GM20431 (cell line): ENCODE data around the gene WDR45B.

ENCODE experiments used
- in situ Hi-C: fragments of 300-500 bp; cut with MseI, MboI; formaldehyde crosslinking; loops from one replicate; pipeline ENCODE4 v1.15.0; 2020; ENCODE audit warnings: low sequenced_read_pairs; ENCODE audit not compliant: unreplicated experiment

The WDR45B gene

GRCh38 chr17:82605939-82606600, 42.2 kb downstream of the WDR45B start:
- in situ Hi-C loops = no loop called here

- in situ Hi-C loops = no loop called here
Observed at GRCh38 chr17:82604532-82604931, 43.7 kb downstream of the WDR45B start.

- in situ Hi-C loops = no loop called here
Observed at GRCh38 chr17:82603981-82604448, 44.2 kb downstream of the WDR45B start.

- in situ Hi-C loops = no loop called here
Observed at GRCh38 chr17:82602986-82603710, 45.1 kb downstream of the WDR45B start.

GRCh38 chr17:82602487-82602886, 45.8 kb downstream of the WDR45B start:
- in situ Hi-C loops = no loop called here

- in situ Hi-C loops = no loop called here
Observed at GRCh38 chr17:82601447-82602000, 46.7 kb downstream of the WDR45B start.

GRCh38 chr17:82600731-82601446, 47.4 kb downstream of the WDR45B start:
- in situ Hi-C loops = no loop called here

- in situ Hi-C loops = no loop called here
Observed at GRCh38 chr17:82599674-82600661, 48.3 kb downstream of the WDR45B start.

GRCh38 chr17:82598256-82599119, 49.8 kb downstream of the WDR45B start:
- in situ Hi-C loops = no loop called here

GRCh38 chr17:82596837-82597672, 51.2 kb downstream of the WDR45B start:
- in situ Hi-C loops = no loop called here

GRCh38 chr17:82596296-82596695, 51.9 kb downstream of the WDR45B start:
- in situ Hi-C loops = no loop called here

- in situ Hi-C loops = no loop called here
Observed at GRCh38 chr17:82595893-82596292, 52.4 kb downstream of the WDR45B start.

- in situ Hi-C loops = no loop called here
Observed at GRCh38 chr17:82594571-82594970, 53.7 kb downstream of the WDR45B start.

GRCh38 chr17:82593590-82594087, 54.6 kb downstream of the WDR45B start:
- in situ Hi-C loops = no loop called here

- in situ Hi-C loops = no loop called here
Observed at GRCh38 chr17:82592767-82593589, 55.3 kb downstream of the WDR45B start.

GRCh38 chr17:82592289-82592766, 55.9 kb downstream of the WDR45B start:
- in situ Hi-C loops = no loop called here
